H9 (cell line): Measurements from ENCODE around the gene MBP. TPM values are rescaled to one million over a fixed set of nuclear protein-coding genes. Genes with fewer than 3 reads are reported as not detected.

Source experiments
- DNase-seq: peaks from one replicate; pipeline ENCODE4 v3.0.0-alpha.2; 2017
- H2AFZ ChIP-seq: one replicate; pipeline ENCODE4 v1.6.1; 2013; ENCODE audit warnings: mild to moderate bottlenecking, low read length, control low read depth, moderate library complexity
- H2AK5ac ChIP-seq: 2 replicates; pipeline ENCODE4 v1.6.1; 2013; ENCODE audit warnings: low read length, control low read depth, mixed read lengths; ENCODE audit not compliant: insufficient read length
- H2BK120ac ChIP-seq: one replicate; pipeline ENCODE4 v1.6.1; 2013; ENCODE audit warnings: low read depth, mild to moderate bottlenecking, low read length, control low read depth, inconsistent platforms; ENCODE audit not compliant: poor library complexity, severe bottlenecking
- H2BK12ac ChIP-seq: 2 replicates; pipeline ENCODE4 v1.6.1; 2013; ENCODE audit warnings: low read length, control low read depth, mixed read lengths, low read depth; ENCODE audit not compliant: insufficient read length
- H2BK15ac ChIP-seq: 2 replicates; pipeline ENCODE4 v1.6.1; 2013; ENCODE audit warnings: low read depth, low read length, control low read depth
- H2BK20ac ChIP-seq: one replicate; pipeline ENCODE4 v1.6.1; 2013; ENCODE audit warnings: low read depth, mild to moderate bottlenecking, low read length, control low read depth, inconsistent platforms; ENCODE audit not compliant: poor library complexity, severe bottlenecking
- H2BK5ac ChIP-seq: 2 replicates; pipeline ENCODE4 v1.6.1; 2013; ENCODE audit warnings: low read length, control low read depth, mixed read lengths; ENCODE audit not compliant: insufficient read length
- H3K14ac ChIP-seq: 2 replicates; pipeline ENCODE4 v1.6.1; 2013; ENCODE audit warnings: low read length, control low read depth; ENCODE audit not compliant: insufficient read depth
- H3K18ac ChIP-seq: 2 replicates; pipeline ENCODE4 v1.6.1; 2013; ENCODE audit warnings: low read depth, mild to moderate bottlenecking, mixed read lengths, low read length, control low read depth; ENCODE audit not compliant: insufficient read length
- H3K23ac ChIP-seq: 2 replicates; pipeline ENCODE4 v1.6.1; 2013; ENCODE audit warnings: low read length, control low read depth, mixed read lengths, low read depth; ENCODE audit not compliant: insufficient read length
- H3K23me2 ChIP-seq: 2 replicates; pipeline ENCODE4 v1.6.1; 2013; ENCODE audit warnings: low read depth, mild to moderate bottlenecking, mixed read lengths, low read length, control low read depth; ENCODE audit not compliant: insufficient read length, poor library complexity, severe bottlenecking
- H3K27ac ChIP-seq: 2 replicates; pipeline ENCODE4 v1.5.1; 2013; ENCODE audit warnings: low read length, control low read depth, mixed read lengths, low read depth; ENCODE audit not compliant: insufficient read length
- H3K27me3 ChIP-seq: 2 replicates; pipeline ENCODE4 v1.6.1; 2013; ENCODE audit warnings: low read length, control low read depth, inconsistent platforms; ENCODE audit not compliant: insufficient read depth
- H3K4ac ChIP-seq: 2 replicates; pipeline ENCODE4 v1.6.1; 2013; ENCODE audit warnings: low read depth, mild to moderate bottlenecking, control low read depth, inconsistent platforms, low read length, moderate library complexity
- H3K4me1 ChIP-seq: 2 replicates; pipeline ENCODE4 v1.6.1; 2013; ENCODE audit warnings: low read length, control low read depth, inconsistent platforms; ENCODE audit not compliant: insufficient read depth
- H3K4me2 ChIP-seq: 2 replicates; pipeline ENCODE4 v1.6.1; 2013; ENCODE audit warnings: low read length, control low read depth, mixed read lengths; ENCODE audit not compliant: insufficient read length, insufficient read depth
- H3K56ac ChIP-seq: 2 replicates; pipeline ENCODE4 v1.6.1; 2013; ENCODE audit warnings: low read depth, mild to moderate bottlenecking, mixed read lengths, low read length, control low read depth; ENCODE audit not compliant: insufficient read length
- H3K79me1 ChIP-seq: 2 replicates; pipeline ENCODE4 v1.6.1; 2013; ENCODE audit warnings: low read depth, mild to moderate bottlenecking, moderate library complexity, low read length, control low read depth, inconsistent platforms; ENCODE audit not compliant: insufficient read depth, poor library complexity, severe bottlenecking
- H3K79me2 ChIP-seq: 2 replicates; pipeline ENCODE4 v1.6.1; 2013; ENCODE audit warnings: low read length, control low read depth, inconsistent platforms; ENCODE audit not compliant: insufficient read depth
- H3K9ac ChIP-seq: 2 replicates; pipeline ENCODE4 v1.6.1; 2013; ENCODE audit warnings: low read length, control low read depth, mixed read lengths; ENCODE audit not compliant: insufficient read length; ENCODE audit errors: extremely low read depth
- H3K9me3 ChIP-seq: one replicate; pipeline ENCODE4 v1.6.1; 2013; ENCODE audit warnings: low read depth, low read length, inconsistent platforms; ENCODE audit not compliant: control insufficient read depth
- H3T11ph ChIP-seq: one replicate; pipeline ENCODE4 v1.6.1; 2013; ENCODE audit warnings: mild to moderate bottlenecking, low read length, control low read depth, inconsistent platforms
- H4K20me1 ChIP-seq: one replicate; pipeline ENCODE4 v1.6.1; 2013; ENCODE audit not compliant: control insufficient read depth, insufficient read length, insufficient read depth
- H4K5ac ChIP-seq: 2 replicates; pipeline ENCODE4 v1.6.1; 2013; ENCODE audit warnings: low read depth, mild to moderate bottlenecking, mixed read lengths, low read length, control low read depth; ENCODE audit not compliant: insufficient read length
- H4K8ac ChIP-seq: replicated peaks from 2 replicates; pipeline ENCODE4 v1.6.1; 2013; ENCODE audit warnings: low read length, control low read depth, mixed read lengths, low read depth; ENCODE audit not compliant: insufficient read length
- H4K91ac ChIP-seq: 2 replicates; pipeline ENCODE4 v1.6.1; 2013; ENCODE audit warnings: low read depth, mild to moderate bottlenecking, moderate library complexity, mixed read lengths, low read length, control low read depth; ENCODE audit not compliant: insufficient read length
- H3K27ac Mint-ChIP-seq, 3 experiments: 2 replicates in 2 of 3; 3 replicates in 1 of 3; pipeline ENCODE4 v1.8.0; 2020 to 2021; ENCODE audit warnings: mixed read lengths in 3 of 3, mild to moderate bottlenecking in 1 of 3, moderate library complexity in 1 of 3
- H3K27me3 Mint-ChIP-seq: 2 replicates; pipeline ENCODE4 v1.8.0; 2021; ENCODE audit warnings: low read depth, mild to moderate bottlenecking, moderate library complexity, mixed read lengths
- H3K36me3 Mint-ChIP-seq, 3 experiments: 2 replicates in 2 of 3; 3 replicates in 1 of 3; pipeline ENCODE4 v1.8.0; 2020 to 2021; ENCODE audit warnings: low read depth in 3 of 3, mixed read lengths in 3 of 3; ENCODE audit not compliant: insufficient read depth in 1 of 3
- H3K4me1 Mint-ChIP-seq, 2 experiments: 2 replicates each; pipeline ENCODE4 v1.8.0; 2020; ENCODE audit warnings: mixed read lengths in 2 of 2
- H3K4me3 Mint-ChIP-seq, 2 experiments: 2 replicates in 1 of 2; 3 replicates in 1 of 2; pipeline ENCODE4 v1.8.0; 2020 to 2021; ENCODE audit warnings: mild to moderate bottlenecking in 2 of 2, mixed read lengths in 2 of 2, moderate library complexity in 1 of 2
- H3K9me3 Mint-ChIP-seq, 2 experiments: 2 replicates in 1 of 2; 3 replicates in 1 of 2; pipeline ENCODE4 v1.8.0; 2020; ENCODE audit warnings: mild to moderate bottlenecking in 2 of 2, mixed read lengths in 2 of 2, moderate library complexity in 1 of 2
- CTCF ChIP-seq: fragments of 200-600 bp; sonication (generic); conservative IDR thresholded peaks from 3 replicates; pipeline ENCODE4 v1.8.0; 2021; ENCODE audit warnings: antibody characterized with exemption, mild to moderate bottlenecking
- WGBS: extraction: QIAGEN DNeasy Blood & Tissue Kit; methylation state at CpG from one replicate; pipeline ENCODE4 v1.1.7; 2013; ENCODE audit warnings: missing lambda C conversion rate, low lambda C conversion rate, mixed read lengths; ENCODE audit not compliant: insufficient read length; ENCODE audit errors: extremely low coverage; 5-methylcytosine and 5-hydroxymethylcytosine counted together
- total RNA-seq: library from RNA; stranded (reverse); gene quantifications from 2 replicates; pipeline ENCODE4 v1.2.1, GENCODE V29; 2021

Gene MBP
- total RNA-seq, 1 experiment from 2014 or later = 8.6 TPM

GRCh38 chr18:77005651-77006195, 126.9 kb downstream of the MBP start:
- Histone ChIP-seq H3K56ac (no peak overlapping the region), H3K79me2 (no peaks in the 10 kb centered on the region), H3K4ac (no peak overlapping the region), H3K27me3 (no peaks in the 10 kb centered on the region), H2AK5ac (no peak overlapping the region), H4K91ac (no peak overlapping the region), H2BK12ac (no peak overlapping the region), H2BK15ac (no peak overlapping the region), H3K23me2 (no peaks in the 10 kb centered on the region), H3K27ac (no peak overlapping the region), H4K8ac (no peak overlapping the region), H3K14ac (no peak overlapping the region), H4K20me1 (no peaks in the 10 kb centered on the region), H3K4me2 (no peak overlapping the region), H2AFZ (no peak overlapping the region), H4K5ac (no peak overlapping the region), H3K79me1 (no peaks in the 10 kb centered on the region), H3K9ac (no peak overlapping the region), H2BK20ac (no peak overlapping the region), H3K9me3 (no peaks in the 10 kb centered on the region), H3T11ph (no peak overlapping the region), H3K23ac (no peak overlapping the region), H3K18ac (peak overlapping the region; percentile 9), H2BK120ac (no peak overlapping the region), H3K4me1 (peaks cover 5% of the 10 kb centered on the region; the same call in 1 of the 2 replicates), H2BK5ac (no peak overlapping the region)
- WGBS = no CpG with 5 or more reads among the region's 11 CpGs
- no peak overlapping the region for H3K4me3 Mint-ChIP-seq
- H3K9me3 Mint-ChIP-seq = no peaks in the 10 kb centered on the region
- no peak for TF ChIP-seq CTCF
- no peak for DNase-seq
- no peaks in the 10 kb centered on the region for H3K36me3 Mint-ChIP-seq
- no peaks in the 10 kb centered on the region; the same call in none of the 2 replicates for H3K27me3 Mint-ChIP-seq
- no peak overlapping the region for H3K27ac Mint-ChIP-seq
- H3K4me1 Mint-ChIP-seq = peaks cover 28 to 29% of the 10 kb centered on the region in 2 experiments
